GM13976 (cell line): ENCODE results near the gene TACC2.

Source experiments
- DNase-seq: peaks from one replicate; pipeline ENCODE4 v3.0.0; 2012; ENCODE audit warnings: low spot score
- CTCF ChIP-seq: IDR thresholded peaks from 2 replicates; pipeline ENCODE4 v1.5.1; 2012; ENCODE audit warnings: borderline replicate concordance, mild to moderate bottlenecking; ENCODE audit not compliant: insufficient read depth; ENCODE audit errors: extremely low read depth, missing control alignments, control extremely low read depth
- in situ Hi-C: fragments of 300-500 bp; cut with MboI; formaldehyde crosslinking; loops from one replicate; pipeline ENCODE4 v1.12.0; 2022; ENCODE audit warnings: low sequenced_read_pairs, mixed read lengths, inconsistent platforms; ENCODE audit not compliant: unreplicated experiment

TACC2 gene

GRCh38 chr10:122044045-122044661, 55.2 kb downstream of the TACC2 start:
- in situ Hi-C loops, result no loop called here
- TF ChIP-seq CTCF, result no peak
- no peak for DNase-seq

GRCh38 chr10:122044713-122045112, 55.8 kb downstream of the TACC2 start:
- DNase-seq, result no peak
- in situ Hi-C loops, result no loop called here
- TF ChIP-seq CTCF, result no peak

GRCh38 chr10:122045212-122045611, 56.2 kb downstream of the TACC2 start:
- no peak for DNase-seq
- in situ Hi-C loops, result no loop called here
- TF ChIP-seq CTCF, result no peak

GRCh38 chr10:122047560-122047959, 58.6 kb downstream of the TACC2 start:
- no peak for TF ChIP-seq CTCF
- in situ Hi-C loops, result no loop called here
- no peak for DNase-seq

GRCh38 chr10:122049076-122049475, 60.1 kb downstream of the TACC2 start:
- in situ Hi-C loops, result no loop called here
- no peak for DNase-seq
- no peak for TF ChIP-seq CTCF

- in situ Hi-C loops, result no loop called here
- TF ChIP-seq CTCF, result no peak
- DNase-seq, result no peak
Observed at GRCh38 chr10:122050311-122050710, 61.3 kb downstream of the TACC2 start.
